Caco-2 (cell line): Measurements from ENCODE around the gene C2orf42. TPM values are rescaled to one million over a fixed set of nuclear protein-coding genes. Genes with fewer than 3 reads are reported as not detected.
A peak's percentile ranks its signal among the peaks of the same experiment; 100 is the strongest.

ENCODE experiments used
- BruUV-seq: library from RNA; stranded (reverse); fragments of 400-500 nt; replicated peaks from 2 replicates; lab custom pipeline; 2021; lab: Mats Ljungman, UMichigan
- CTCF ChIA-PET: fragments of 300-600 bp; sonication (Branson Sonifier 250); formaldehyde crosslinking; loops from one replicate; lab custom pipeline; 2022; ENCODE audit warnings: antibody characterized with exemption; lab: Charles Lee
- POLR2A ChIA-PET: fragments of 300-600 bp; sonication (Branson Sonifier 250); formaldehyde crosslinking; loops from one replicate; lab custom pipeline; 2022; ENCODE audit warnings: antibody characterized with exemption; lab: Charles Lee
- DNase-seq, 2 experiments: peaks; one replicate each; pipeline versions ENCODE4 v3.0.0 to v3.0.0-alpha.2; 2020 to 2022
- H3K27me3 ChIP-seq: replicated peaks from 2 replicates; pipeline ENCODE4 v1.6.0; 2011; ENCODE audit warnings: low read length; ENCODE audit not compliant: control insufficient read depth, insufficient read depth
- H3K36me3 ChIP-seq: 2 replicates; pipeline ENCODE4 v1.5.1; 2011; ENCODE audit warnings: low read length; ENCODE audit not compliant: control insufficient read depth, insufficient read depth
- H3K4me1 ChIP-seq: fragments of 250-450 bp; sonication (Bioruptor Pico); 2 replicates; pipeline ENCODE4 v1.5.1; 2020; ENCODE audit warnings: mild to moderate bottlenecking
- H3K4me3 ChIP-seq: 2 replicates; pipeline ENCODE4 v1.5.1; 2011; ENCODE audit warnings: low read depth, mild to moderate bottlenecking, control low read depth, low read length
- H3K9me3 ChIP-seq: fragments of 250-450 bp; sonication (Bioruptor Pico); 2 replicates; pipeline ENCODE4 v1.5.1; 2020; ENCODE audit warnings: mild to moderate bottlenecking, moderate library complexity
- H3K27ac Mint-ChIP-seq: one replicate; pipeline ENCODE4 v1.8.0; 2022; ENCODE audit warnings: mixed read lengths; ENCODE audit not compliant: unreplicated experiment
- H3K27me3 Mint-ChIP-seq: one replicate; pipeline ENCODE4 v1.8.0; 2022; ENCODE audit warnings: mixed read lengths; ENCODE audit not compliant: insufficient read depth, unreplicated experiment
- H3K36me3 Mint-ChIP-seq: one replicate; pipeline ENCODE4 v1.8.0; 2022; ENCODE audit warnings: mild to moderate bottlenecking, mixed read lengths; ENCODE audit not compliant: insufficient read depth, unreplicated experiment
- H3K4me1 Mint-ChIP-seq: one replicate; pipeline ENCODE4 v1.8.0; 2022; ENCODE audit warnings: low read depth, mixed read lengths; ENCODE audit not compliant: unreplicated experiment
- H3K4me3 Mint-ChIP-seq: one replicate; pipeline ENCODE4 v1.8.0; 2022; ENCODE audit warnings: mild to moderate bottlenecking, moderate library complexity, mixed read lengths; ENCODE audit not compliant: unreplicated experiment
- H3K9me3 Mint-ChIP-seq: one replicate; pipeline ENCODE4 v1.8.0; 2022; ENCODE audit warnings: mixed read lengths; ENCODE audit not compliant: unreplicated experiment
- intact Hi-C: fragments of 100-400 bp; cut with micrococcal nuclease; formaldehyde crosslinking; loops from one replicate; pipeline ENCODE4 v1.10.0; 2022; ENCODE audit not compliant: unreplicated experiment
- total RNA-seq: library from RNA; stranded (reverse); gene quantifications from 2 replicates; pipeline ENCODE4 v1.2.3, GENCODE V29; 2022
- TF ChIP-seq, protein P1 (sequence below), 2 experiments: fragments of 200-600 bp in 1 of 2; IDR thresholded peaks; 1 replicate in 1 of 2; 2 replicates in 1 of 2; pipeline versions ENCODE4 v1.5.1 to v1.8.0; 2011 to 2022; ENCODE audit warnings: antibody characterized with exemption in 1 of 2, control low read depth in 1 of 2, inconsistent platforms in 1 of 2, low read depth in 1 of 2, low read length in 1 of 2, mild to moderate bottlenecking in 1 of 2, moderate library complexity in 1 of 2; ENCODE audit not compliant: insufficient read depth in 1 of 2, severe bottlenecking in 1 of 2, unreplicated experiment in 1 of 2

C2orf42 gene
- total RNA-seq, 1 experiment from 2014 or later: 14.8 TPM

- H3K4me3 ChIP-seq: peak overlapping the region; percentile 27
- intact Hi-C loops: loop anchor here (2.0 to 5.0 kb wide), 3 partner anchors 47 to 409 kb away; partner anchors contain the start of genes C2orf42 and SNRPG
- Mint-ChIP-seq H3K36me3 (peaks cover 22% of the 10 kb centered on the region), H3K9me3 (no peaks in the 10 kb centered on the region), H3K27me3 (no peaks in the 10 kb centered on the region), H3K4me1 (peaks cover 18% of the 10 kb centered on the region), H3K27ac (peak overlapping the region; percentile 99), H3K4me3 (peak overlapping the region; percentile 83)
- peak; percentile 58 to 71 for DNase-seq
- TF ChIP-seq, protein P1, sequence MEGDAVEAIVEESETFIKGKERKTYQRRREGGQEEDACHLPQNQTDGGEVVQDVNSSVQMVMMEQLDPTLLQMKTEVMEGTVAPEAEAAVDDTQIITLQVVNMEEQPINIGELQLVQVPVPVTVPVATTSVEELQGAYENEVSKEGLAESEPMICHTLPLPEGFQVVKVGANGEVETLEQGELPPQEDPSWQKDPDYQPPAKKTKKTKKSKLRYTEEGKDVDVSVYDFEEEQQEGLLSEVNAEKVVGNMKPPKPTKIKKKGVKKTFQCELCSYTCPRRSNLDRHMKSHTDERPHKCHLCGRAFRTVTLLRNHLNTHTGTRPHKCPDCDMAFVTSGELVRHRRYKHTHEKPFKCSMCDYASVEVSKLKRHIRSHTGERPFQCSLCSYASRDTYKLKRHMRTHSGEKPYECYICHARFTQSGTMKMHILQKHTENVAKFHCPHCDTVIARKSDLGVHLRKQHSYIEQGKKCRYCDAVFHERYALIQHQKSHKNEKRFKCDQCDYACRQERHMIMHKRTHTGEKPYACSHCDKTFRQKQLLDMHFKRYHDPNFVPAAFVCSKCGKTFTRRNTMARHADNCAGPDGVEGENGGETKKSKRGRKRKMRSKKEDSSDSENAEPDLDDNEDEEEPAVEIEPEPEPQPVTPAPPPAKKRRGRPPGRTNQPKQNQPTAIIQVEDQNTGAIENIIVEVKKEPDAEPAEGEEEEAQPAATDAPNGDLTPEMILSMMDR (IDR thresholded peaks at IDR 0.05; ENCODE audit: insufficient read depth in 1 of 2, low read depth in 1 of 2, low read length in 1 of 2, severe bottlenecking in 1 of 2, unreplicated experiment in 1 of 2): no peak
- ChIA-PET POLR2A (interaction anchor here (0.5 to 4.5 kb wide), 9 partner anchors 18 to 229 kb away, joined by 3 to 49 read pairs (median 12); partner anchors contain the start of genes C2orf42, MXD1 and PCBP1), CTCF (interaction anchor here (0.6 to 2.8 kb wide), 5 partner anchors 35 to 229 kb away, joined by 3 to 11 read pairs (median 5); partner anchors contain the start of gene MXD1)
- BruUV-seq: no TSS peak
- H3K9me3 ChIP-seq: no peaks in the 10 kb centered on the region
- no peaks in the 10 kb centered on the region for H3K36me3 ChIP-seq
- H3K4me1 ChIP-seq: peaks cover 29% of the 10 kb centered on the region
- no peaks in the 10 kb centered on the region for H3K27me3 ChIP-seq
Measured at GRCh38 chr2:70143314-70144150, 47.3 kb downstream of the C2orf42 start.

- Histone ChIP-seq H3K27me3 (no peaks in the 10 kb centered on the region), H3K9me3 (no peaks in the 10 kb centered on the region), H3K4me3 (peak overlapping the region; percentile 64), H3K36me3 (no peaks in the 10 kb centered on the region), H3K4me1 (peaks cover 32% of the 10 kb centered on the region)
- Mint-ChIP-seq H3K27ac (peak overlapping the region; percentile 99), H3K9me3 (peaks cover 2% of the 10 kb centered on the region), H3K36me3 (peaks cover 22% of the 10 kb centered on the region), H3K4me3 (peak overlapping the region; percentile 83), H3K4me1 (peaks cover 21% of the 10 kb centered on the region), H3K27me3 (no peaks in the 10 kb centered on the region)
- intact Hi-C loops: loop anchor here (1.0 to 5.0 kb wide), 7 partner anchors 34 to 408 kb away; partner anchors contain the start of genes C2orf42, PCBP1 and SNRPG
- BruUV-seq: TSS peak; percentile 98
- TF ChIP-seq, protein P1 (IDR thresholded peaks at IDR 0.05; ENCODE audit: insufficient read depth in 1 of 2, low read depth in 1 of 2, low read length in 1 of 2, severe bottlenecking in 1 of 2, unreplicated experiment in 1 of 2): peak; percentile 94 to 95
- CTCF ChIA-PET: interaction anchor here (0.6 to 2.8 kb wide), 7 partner anchors 18 to 229 kb away, joined by 3 to 11 read pairs (median 6); partner anchors contain the start of gene MXD1
- POLR2A ChIA-PET: interaction anchor here (0.5 to 4.5 kb wide), 15 partner anchors 10 to 380 kb away, joined by 3 to 49 read pairs (median 7); partner anchors contain the start of genes C2orf42, MXD1 and PCBP1
- peak; percentile 99 to 100 for DNase-seq
Measured at GRCh38 chr2:70142590-70143313, 48.1 kb downstream of the C2orf42 start.
